NK-92 (cell line): ENCODE results near the gene PECR.
"Not testable (repeated sequence)": the region's sequence is repeated elsewhere in the genome, so short reads cannot be mapped to it uniquely, and the experiment has no call there.

Experiments used
- DNase-seq: peaks from one replicate; lab custom pipeline; 2025; ENCODE audit not compliant: unreplicated experiment; lab: John Stamatoyannopoulos, UW

The PECR gene

DNA sequence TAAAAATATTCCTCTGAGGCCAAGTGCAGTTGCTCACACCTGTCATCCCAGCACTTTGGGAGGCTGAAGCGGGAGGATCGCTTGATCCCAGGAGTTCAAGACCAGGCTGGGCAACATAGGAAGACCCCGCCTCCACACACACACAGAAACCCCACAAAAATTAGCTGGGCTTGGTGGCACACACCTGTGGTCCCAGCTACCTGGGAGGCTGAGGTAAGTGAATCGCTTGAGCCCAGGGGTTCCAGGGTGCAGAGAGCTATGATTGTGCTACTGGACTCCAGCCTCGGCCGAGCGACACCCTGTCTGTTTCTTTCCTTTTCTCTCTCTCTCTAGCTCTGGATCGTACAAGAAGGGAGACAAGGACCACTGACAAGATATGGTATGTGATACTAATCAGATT lies 25.7 kb upstream of the PECR start:
- no peak for DNase-seq

- DNase-seq, result no peak
Measured at GRCh38 chr2:216104691-216105090, 23.1 kb upstream of the PECR start.

DNA sequence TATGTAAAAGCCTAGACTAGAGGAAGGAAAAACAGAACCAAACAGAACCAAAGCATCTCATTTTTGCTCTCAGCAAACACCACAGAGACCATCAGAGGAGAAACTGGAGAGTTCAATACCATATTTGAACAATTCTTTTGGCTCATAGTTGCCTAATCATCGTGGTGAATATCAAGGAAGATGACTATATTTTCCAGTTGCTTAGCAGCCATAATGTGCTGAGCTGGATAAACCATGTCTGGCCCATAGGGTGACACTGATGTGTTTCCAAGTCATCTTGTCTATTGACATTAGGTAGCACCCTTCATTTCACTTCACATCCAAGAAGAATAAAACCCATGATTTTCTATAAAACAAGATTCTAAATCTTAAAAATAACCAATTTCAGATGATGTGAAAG lies 21.6 kb upstream of the PECR start:
- DNase-seq, result no peak

DNA sequence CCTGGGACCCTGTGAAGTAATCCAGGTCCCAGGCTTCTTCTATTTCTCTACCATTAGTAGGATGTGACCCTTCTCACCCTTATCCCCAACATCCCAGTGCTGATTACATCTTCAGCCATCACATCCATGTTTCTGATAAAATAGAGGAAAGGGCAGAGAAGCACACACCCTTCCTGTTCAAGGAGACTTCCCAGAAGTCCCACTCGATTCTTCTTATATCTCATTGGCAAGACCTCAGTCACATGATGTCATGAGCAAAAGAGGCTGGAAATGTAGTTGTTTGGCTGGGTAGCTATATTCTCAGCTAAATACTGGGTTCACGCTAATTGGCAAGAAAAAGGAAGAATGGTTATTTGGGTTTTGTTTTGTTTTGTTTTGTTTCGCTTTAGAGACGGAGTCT lies 19.5 kb upstream of the PECR start:
- DNase-seq, result no peak

GRCh38 chr2:216098421-216099334 lies 17.1 kb upstream of the PECR start:
- DNase-seq, result no peak

DNA sequence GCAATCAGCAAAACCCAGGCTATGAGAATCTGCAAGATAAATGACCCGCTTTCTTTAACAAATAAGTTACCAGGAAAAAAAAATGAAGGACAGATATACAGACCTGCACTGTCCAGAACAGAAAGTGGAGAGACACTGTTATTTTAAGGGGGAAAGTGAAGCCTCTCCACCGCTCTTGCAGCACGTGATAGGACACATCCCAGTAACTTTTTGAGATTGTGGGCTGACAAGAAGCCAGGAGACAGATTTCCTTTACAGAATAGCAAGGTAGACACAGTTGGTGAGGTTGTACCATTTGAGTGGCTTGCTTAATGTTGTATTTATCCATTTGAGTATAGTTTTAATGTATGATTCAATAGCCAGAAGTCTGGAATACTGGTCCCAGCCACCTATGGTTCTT lies 13.1 kb upstream of the PECR start:
- no peak for DNase-seq

GRCh38 chr2:216092646-216093045 lies 11.0 kb upstream of the PECR start:
- DNase-seq, result no peak

GRCh38 chr2:216090369-216090786 lies 8.8 kb upstream of the PECR start:
- no peak for DNase-seq

- no peak for DNase-seq
Measured at GRCh38 chr2:216086207-216086893, 4.7 kb upstream of the PECR start.

- DNase-seq, result no peak
Measured at GRCh38 chr2:216084547-216084946, 2.9 kb upstream of the PECR start.

GRCh38 chr2:216083464-216084281 lies 2.1 kb upstream of the PECR start:
- DNase-seq, result no peak

GRCh38 chr2:216082805-216083204 lies 1.2 kb upstream of the PECR start:
- DNase-seq, result no peak

DNA sequence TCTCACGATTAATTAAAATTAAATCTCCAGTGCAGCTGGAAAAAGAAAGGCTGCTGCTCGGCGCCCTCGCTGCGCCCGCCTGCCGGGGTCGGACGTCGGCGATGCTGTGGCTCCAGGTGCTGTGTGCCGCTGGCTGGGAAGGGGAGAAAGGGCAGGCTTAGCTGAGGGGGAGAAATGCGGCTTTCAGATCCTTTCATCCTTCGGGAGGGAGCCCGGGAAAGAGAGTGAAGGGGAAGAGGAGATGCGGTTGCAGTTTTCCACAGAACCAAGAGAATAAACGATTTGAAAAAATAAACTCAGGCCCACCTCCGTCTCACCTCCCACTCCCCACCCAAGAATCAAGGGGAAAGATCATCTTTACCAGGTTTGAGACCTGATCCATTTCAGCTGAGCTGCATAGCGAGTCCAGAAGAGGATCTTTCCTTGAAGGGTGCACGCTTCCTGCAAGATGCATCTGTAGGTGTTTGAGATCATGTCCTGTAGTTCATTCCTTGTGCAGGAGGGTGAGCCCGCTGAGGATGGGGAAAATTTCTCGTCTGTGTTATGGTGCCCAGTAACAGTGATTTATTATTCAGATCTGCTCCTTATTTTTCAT lies 605 bp upstream of the PECR start:
- no peak for DNase-seq

DNA sequence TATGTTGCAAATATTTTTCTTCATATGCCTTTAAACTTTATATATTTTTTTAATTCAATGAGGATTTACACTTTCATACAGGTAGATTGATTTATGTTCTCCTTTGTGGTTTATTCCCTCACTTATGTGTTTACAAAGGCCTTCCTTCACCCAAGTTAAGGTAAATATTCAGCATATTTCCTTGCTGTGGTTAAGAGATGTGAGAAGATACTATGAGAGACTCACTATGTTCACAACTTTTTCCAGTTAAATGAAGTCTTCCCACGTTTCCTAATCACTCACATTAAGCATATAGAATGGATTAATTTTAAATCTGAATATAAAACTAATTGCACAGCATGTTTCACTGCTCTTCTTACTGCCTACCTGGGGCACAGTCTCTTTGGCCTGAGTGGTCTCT lies 597 bp downstream of the PECR start:
- no peak for DNase-seq

DNA sequence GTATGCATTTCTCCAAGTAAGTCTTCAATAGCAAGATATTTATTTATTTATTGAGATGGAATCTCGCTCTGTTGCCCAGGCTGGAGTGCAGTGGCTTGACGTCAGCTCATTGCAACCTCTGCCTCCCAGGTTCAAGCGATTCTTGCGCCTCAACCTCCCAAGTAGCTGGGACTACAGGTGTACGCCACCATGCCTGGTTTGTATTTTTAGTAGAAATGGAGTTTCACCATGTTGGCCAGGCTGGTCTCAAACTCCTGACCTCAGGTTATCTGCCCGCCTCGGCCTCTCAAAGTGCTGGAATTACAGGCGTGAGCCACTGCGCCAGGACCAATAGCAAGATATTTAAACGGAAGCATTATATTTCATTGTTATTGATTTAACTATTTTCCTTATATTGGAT lies 1.6 kb downstream of the PECR start:
- not testable (repeated sequence) for DNase-seq

GRCh38 chr2:216078776-216079175 lies 2.8 kb downstream of the PECR start:
- no peak for DNase-seq

DNA sequence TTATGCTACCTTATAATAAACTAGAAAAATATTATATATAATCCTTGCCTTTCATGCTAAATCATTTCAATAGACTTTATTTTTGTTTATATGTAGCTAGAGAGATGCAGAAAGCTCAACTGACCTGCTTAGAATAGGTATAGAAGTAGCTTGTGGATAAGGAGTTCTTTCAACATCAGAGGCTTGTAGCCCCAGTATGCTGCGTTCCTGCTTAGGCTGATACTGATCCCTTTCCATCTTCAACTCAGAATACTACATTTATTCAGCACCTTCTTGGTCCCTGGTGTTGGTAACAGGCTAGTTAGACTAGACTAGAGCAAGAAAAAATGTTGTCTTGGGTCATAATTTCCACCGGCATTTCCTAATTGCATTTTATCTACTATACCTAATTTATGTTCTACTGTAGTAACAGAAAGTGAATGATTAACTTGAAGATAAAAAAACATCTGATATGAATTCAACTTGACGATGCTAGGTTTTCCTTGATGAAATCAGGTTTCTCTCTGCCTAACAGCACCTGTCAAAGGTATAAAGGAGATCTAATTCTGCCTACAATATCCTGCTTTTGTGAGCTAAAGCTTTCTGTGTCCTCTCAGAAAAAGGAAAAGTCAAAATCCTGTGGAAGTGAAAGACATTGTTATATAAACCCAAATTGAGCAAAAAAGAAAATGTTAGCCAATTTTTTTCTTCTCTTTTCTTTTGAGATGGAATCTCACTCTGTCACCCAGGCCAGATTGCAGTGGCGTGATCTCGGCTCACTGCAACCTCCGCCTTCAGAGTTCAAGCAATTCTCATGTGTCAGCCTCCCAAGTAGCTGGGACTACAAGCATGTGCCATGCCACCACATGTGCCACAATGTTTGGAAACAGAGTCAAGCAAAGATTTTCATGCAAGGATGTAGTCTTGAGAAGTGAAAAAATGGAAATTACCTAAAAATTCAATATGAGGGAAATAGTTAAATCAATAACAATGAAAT lies 5.8 kb downstream of the PECR start:
- no peak for DNase-seq

DNA sequence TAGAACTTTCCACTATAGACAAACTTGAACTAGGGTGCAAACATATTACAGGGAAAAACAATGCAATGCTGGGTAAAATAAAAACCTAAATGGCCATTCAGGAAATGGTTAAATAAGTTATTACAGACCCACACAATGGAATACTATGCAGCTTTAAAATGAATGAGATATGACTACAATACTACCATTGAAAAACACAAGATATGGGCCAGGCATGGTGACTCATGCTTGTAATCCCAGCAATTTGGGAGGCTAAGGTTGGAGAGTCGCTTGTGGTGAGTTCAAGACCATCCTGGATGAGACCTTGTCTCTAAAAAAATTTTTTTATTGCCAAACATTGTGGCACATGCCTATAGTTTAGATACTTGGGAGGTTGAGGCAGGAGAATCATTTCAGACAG lies 6.8 kb downstream of the PECR start:
- no peak for DNase-seq

DNA sequence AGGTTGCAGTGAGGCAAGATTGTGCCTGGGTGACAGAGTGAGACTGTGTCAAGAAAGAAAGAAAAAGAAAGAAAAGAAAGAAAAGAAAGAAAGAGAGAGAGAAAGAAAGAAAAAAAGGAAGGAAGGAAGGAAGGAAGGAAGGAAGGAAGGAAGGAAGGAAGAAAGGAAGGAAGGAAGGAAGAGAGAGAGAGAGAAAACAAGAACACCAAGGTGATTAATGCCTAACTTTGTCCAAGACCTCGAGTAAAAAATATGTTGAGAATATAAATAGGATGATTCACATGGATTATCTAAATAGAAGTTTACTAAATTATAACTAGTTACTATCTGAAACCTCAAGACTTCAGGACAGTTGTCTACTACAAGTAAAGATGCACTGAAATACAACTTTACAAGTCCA lies 7.2 kb downstream of the PECR start:
- no peak for DNase-seq

DNA sequence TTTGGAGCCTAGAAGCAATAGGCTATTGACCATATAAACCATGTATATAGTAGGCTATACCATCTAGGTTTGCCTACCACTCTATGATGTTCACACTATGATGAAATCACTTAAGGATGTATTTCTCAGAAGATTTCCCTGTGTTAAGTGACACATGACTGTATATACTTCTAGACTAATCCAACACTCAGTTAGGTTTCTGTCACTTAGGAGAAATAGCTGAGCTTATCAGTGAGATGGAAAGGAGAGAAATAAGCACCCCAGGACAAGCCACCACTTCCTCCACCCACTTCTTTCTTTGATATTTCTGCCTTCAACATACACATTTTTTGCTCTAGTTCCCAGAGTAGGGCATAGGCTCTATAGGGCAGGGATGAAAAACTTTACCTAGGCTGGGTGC lies 7.8 kb downstream of the PECR start:
- DNase-seq, result no peak
